MCF 10A (cell line): ENCODE results near the gene CNTNAP2. TPM values are rescaled to one million over a fixed set of nuclear protein-coding genes. Genes with fewer than 3 reads are reported as not detected.

ENCODE experiments used
- BruUV-seq: library from RNA; stranded (reverse); fragments of 400-500 nt; replicated peaks from 2 replicates; lab custom pipeline; 2021; lab: Mats Ljungman, UMichigan
- CTCF ChIA-PET: fragments of 300-600 bp; sonication (Branson Sonifier 250); formaldehyde crosslinking; extraction: SDS; loops from one replicate; lab custom pipeline; 2021; ENCODE audit warnings: antibody characterized with exemption, inconsistent platforms; lab: Yijun Ruan, JAX
- POLR2A ChIA-PET: fragments of 300-600, 350-650 bp; sonication (Branson Sonifier 250); formaldehyde crosslinking; extraction: SDS; loops from one replicate; lab custom pipeline; 2020; ENCODE audit warnings: antibody characterized with exemption, inconsistent platforms; lab: Yijun Ruan, JAX
- DNase-seq: peaks from one replicate; pipeline ENCODE4 v3.0.0-alpha.2; 2018; ENCODE audit not compliant: unreplicated experiment
- H3K27ac Mint-ChIP-seq: one replicate; pipeline ENCODE4 v1.8.0; 2022; ENCODE audit warnings: mild to moderate bottlenecking, low read depth, mixed read lengths; ENCODE audit not compliant: unreplicated experiment
- H3K27me3 Mint-ChIP-seq: one replicate; pipeline ENCODE4 v1.8.0; 2022; ENCODE audit warnings: mixed read lengths; ENCODE audit not compliant: insufficient read depth, unreplicated experiment
- H3K36me3 Mint-ChIP-seq: one replicate; pipeline ENCODE4 v1.8.0; 2022; ENCODE audit warnings: mild to moderate bottlenecking, moderate library complexity, mixed read lengths; ENCODE audit not compliant: insufficient read depth, unreplicated experiment
- H3K4me1 Mint-ChIP-seq: one replicate; pipeline ENCODE4 v1.8.0; 2022; ENCODE audit warnings: mixed read lengths; ENCODE audit not compliant: insufficient read depth, unreplicated experiment
- H3K4me3 Mint-ChIP-seq: one replicate; pipeline ENCODE4 v1.8.0; 2022; ENCODE audit warnings: mild to moderate bottlenecking, moderate library complexity, mixed read lengths; ENCODE audit not compliant: unreplicated experiment
- H3K9me3 Mint-ChIP-seq: one replicate; pipeline ENCODE4 v1.8.0; 2022; ENCODE audit warnings: mixed read lengths; ENCODE audit not compliant: unreplicated experiment
- intact Hi-C: fragments of 100-400 bp; cut with micrococcal nuclease; formaldehyde crosslinking; loops from 2 replicates; pipeline ENCODE4 v1.14.1; 2022
- total RNA-seq: library from RNA; stranded (reverse); gene quantifications from 2 replicates; pipeline ENCODE4 v1.2.3, GENCODE V29; 2022
- TF ChIP-seq, protein P1 (sequence below): fragments of 200-600 bp; IDR thresholded peaks from one replicate; pipeline ENCODE4 v1.8.0; 2022; ENCODE audit warnings: antibody characterized with exemption, mild to moderate bottlenecking; ENCODE audit not compliant: unreplicated experiment

Gene CNTNAP2
- total RNA-seq, 1 experiment from 2014 or later: 1.1 TPM

DNA sequence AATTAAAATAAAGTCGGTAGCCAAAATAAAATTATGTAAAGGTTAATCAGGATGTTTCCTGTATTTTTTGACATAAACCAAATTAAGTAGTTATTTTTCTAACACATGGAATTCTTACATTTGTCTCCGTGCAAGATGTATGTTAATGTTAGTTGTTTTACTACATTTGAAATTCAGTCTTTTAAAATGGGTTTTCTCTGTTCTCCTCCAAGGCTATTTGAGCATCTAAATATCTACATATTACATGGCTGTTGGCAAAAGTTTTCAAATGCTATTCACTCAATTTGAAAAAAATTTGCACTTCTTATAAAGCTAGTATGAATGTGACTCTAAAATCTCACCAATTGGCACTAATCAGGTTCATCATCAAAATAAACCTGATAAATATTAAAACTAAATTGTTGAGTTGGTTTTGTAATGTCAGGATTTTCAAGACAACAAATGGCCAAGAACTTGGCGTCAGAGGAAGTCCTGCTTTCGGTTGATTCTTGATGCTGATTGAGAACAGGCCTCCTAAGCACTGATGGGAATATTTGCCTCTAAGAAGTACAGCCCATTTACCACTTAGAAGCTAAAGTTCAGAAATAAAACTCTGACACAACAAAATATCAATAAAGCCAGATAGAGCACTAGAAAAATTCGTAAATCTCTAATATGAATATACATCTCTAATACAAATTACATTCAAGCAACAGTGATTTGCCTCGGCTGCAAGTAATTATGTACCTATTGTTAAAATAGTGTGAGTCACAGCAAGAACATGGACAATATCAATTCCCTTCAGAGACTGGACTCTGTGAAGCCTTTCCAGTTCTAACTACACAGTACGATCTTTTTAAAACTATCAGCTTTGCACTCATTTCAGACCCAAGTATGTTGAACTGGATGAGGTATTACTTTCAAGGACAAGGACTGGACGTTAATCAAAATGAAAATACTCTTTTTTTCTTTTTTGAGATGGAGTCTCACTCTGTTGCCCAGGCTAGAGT is 1740.8 kb downstream of the CNTNAP2 start:
- TF ChIP-seq, protein P1, sequence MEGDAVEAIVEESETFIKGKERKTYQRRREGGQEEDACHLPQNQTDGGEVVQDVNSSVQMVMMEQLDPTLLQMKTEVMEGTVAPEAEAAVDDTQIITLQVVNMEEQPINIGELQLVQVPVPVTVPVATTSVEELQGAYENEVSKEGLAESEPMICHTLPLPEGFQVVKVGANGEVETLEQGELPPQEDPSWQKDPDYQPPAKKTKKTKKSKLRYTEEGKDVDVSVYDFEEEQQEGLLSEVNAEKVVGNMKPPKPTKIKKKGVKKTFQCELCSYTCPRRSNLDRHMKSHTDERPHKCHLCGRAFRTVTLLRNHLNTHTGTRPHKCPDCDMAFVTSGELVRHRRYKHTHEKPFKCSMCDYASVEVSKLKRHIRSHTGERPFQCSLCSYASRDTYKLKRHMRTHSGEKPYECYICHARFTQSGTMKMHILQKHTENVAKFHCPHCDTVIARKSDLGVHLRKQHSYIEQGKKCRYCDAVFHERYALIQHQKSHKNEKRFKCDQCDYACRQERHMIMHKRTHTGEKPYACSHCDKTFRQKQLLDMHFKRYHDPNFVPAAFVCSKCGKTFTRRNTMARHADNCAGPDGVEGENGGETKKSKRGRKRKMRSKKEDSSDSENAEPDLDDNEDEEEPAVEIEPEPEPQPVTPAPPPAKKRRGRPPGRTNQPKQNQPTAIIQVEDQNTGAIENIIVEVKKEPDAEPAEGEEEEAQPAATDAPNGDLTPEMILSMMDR: no peak
- CTCF ChIA-PET: interaction anchor here (0.6 kb wide), 1 partner anchor 137 kb away, joined by 3 read pairs; no protein-coding TSS in a partner anchor
- no peaks in the 10 kb centered on the region for H3K36me3 Mint-ChIP-seq
- no peak for DNase-seq
- BruUV-seq: no TSS peak
- intact Hi-C loops: no loop called here
- H3K27me3 Mint-ChIP-seq: no peaks in the 10 kb centered on the region
- POLR2A ChIA-PET: no interaction called here
- H3K27ac Mint-ChIP-seq: no peak overlapping the region
- no peak overlapping the region for H3K4me3 Mint-ChIP-seq
- no peaks in the 10 kb centered on the region for H3K9me3 Mint-ChIP-seq
- H3K4me1 Mint-ChIP-seq: no peaks in the 10 kb centered on the region

DNA sequence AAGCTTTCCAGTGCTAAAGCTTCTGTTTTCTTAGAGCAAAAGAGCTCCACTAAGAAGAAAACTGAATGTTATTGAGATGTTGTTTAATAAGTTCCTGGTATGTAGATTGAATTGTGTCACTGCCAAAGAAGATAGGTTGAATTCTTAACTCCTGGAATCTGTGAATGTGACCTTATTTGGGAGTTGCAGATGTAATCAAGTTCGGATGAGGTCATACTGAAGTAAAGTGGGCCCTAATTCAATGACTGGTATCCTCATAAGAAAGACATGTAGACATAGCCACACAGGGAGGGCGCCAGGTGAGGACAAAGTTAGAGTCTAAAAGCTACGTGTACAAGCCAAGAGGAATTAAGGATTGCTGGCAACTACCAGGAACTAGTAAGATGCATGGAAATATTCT is 1741.8 kb downstream of the CNTNAP2 start:
- no peaks in the 10 kb centered on the region for H3K36me3 Mint-ChIP-seq

DNA sequence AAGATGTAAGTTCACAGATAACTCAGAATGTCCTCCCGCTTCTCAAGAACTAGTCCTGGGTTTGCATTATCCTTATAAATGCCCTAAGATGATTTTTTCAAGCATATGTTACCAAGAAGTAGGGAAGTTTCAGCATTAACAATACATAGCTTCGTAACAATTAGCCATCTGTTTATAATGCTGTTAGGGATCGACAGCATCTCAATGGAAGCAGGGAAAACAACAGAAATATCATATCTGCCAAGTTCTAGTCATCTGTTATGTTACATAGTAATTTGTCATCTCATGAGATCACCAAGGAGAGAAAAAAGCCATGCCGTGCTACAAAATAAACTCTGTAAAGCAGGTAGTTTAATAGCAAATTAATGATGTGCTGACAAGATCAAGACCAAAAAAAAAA is 1742.4 kb downstream of the CNTNAP2 start:
- CTCF ChIA-PET: no interaction called here
- intact Hi-C loops: no loop called here

More for the DNA sequence above, 1741.8 kb downstream of the CNTNAP2 start:
- Mint-ChIP-seq H3K4me1 (no peaks in the 10 kb centered on the region), H3K9me3 (no peaks in the 10 kb centered on the region), H3K27ac (no peak overlapping the region), H3K4me3 (no peak overlapping the region), H3K27me3 (no peaks in the 10 kb centered on the region)
- CTCF ChIA-PET: interaction anchor here (0.6 kb wide), 1 partner anchor 136 kb away, joined by 3 read pairs; no protein-coding TSS in a partner anchor
- no peak for DNase-seq
- no TSS peak for BruUV-seq
- TF ChIP-seq, protein P1: no peak
- intact Hi-C loops: no loop called here
- POLR2A ChIA-PET: no interaction called here

DNA sequence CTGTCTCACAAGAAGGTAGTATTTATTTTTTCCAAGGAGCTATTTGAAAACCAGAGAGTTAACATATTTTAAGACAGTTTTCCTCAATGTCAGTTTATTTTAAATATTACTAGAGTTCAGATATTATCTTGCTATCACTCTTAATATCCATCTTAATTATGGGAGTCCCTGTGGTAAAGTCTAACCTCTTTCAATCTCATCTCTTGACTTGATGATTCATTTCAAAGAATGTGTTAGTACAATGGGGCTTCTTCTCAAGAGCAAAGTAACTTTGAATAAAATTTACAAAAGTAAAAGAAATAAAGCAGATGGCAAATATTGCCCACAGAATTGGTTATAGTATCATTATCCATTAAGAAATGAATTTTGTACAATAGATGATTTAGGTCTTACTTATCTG is 1742.9 kb downstream of the CNTNAP2 start:
- TF ChIP-seq, protein P1: no peak
- BruUV-seq: no TSS peak
- DNase-seq: no peak
- no peaks in the 10 kb centered on the region for H3K27me3 Mint-ChIP-seq
- H3K4me3 Mint-ChIP-seq: no peak overlapping the region
- CTCF ChIA-PET: no interaction called here
- no peak overlapping the region for H3K27ac Mint-ChIP-seq
- H3K9me3 Mint-ChIP-seq: no peaks in the 10 kb centered on the region
- POLR2A ChIA-PET: no interaction called here
- intact Hi-C loops: no loop called here
- H3K36me3 Mint-ChIP-seq: no peaks in the 10 kb centered on the region
- H3K4me1 Mint-ChIP-seq: no peaks in the 10 kb centered on the region

More for the DNA sequence above, 1742.4 kb downstream of the CNTNAP2 start:
- Mint-ChIP-seq H3K36me3 (no peaks in the 10 kb centered on the region), H3K27ac (no peak overlapping the region), H3K4me3 (no peak overlapping the region), H3K9me3 (no peaks in the 10 kb centered on the region), H3K27me3 (no peaks in the 10 kb centered on the region), H3K4me1 (no peaks in the 10 kb centered on the region)
- TF ChIP-seq, protein P1: no peak
- BruUV-seq: no TSS peak
- POLR2A ChIA-PET: no interaction called here
- DNase-seq: no peak
